ENCODE results near the gene HIBADH.
"Not testable (repeated sequence)": the region's sequence is repeated elsewhere in the genome, so short reads cannot be mapped to it uniquely, and the experiment has no call there.

The HIBADH gene

GRCh38 chr7:27514861-27515260 lies 147.8 kb downstream of the HIBADH start:
- H3K9me3 ChIP-seq (ENCODE audit: insufficient read depth, low read depth, low read length) = no peaks in the 10 kb centered on the region
- H3K27ac ChIP-seq (ENCODE audit: low read length) = no peak overlapping the region
- H3K9ac ChIP-seq (ENCODE audit: low read depth, low read length) = no peak overlapping the region
- H3K4me1 ChIP-seq (ENCODE audit: insufficient read depth, low read length) = peaks cover 21% of the 10 kb centered on the region
- no peaks in the 10 kb centered on the region for H3K36me3 ChIP-seq (ENCODE audit: insufficient read depth, low read depth, low read length)
- H3K27me3 ChIP-seq (ENCODE audit: insufficient read depth, low read length) = peaks cover 20% of the 10 kb centered on the region; the same call in 1 of the 2 replicates
- no peak overlapping the region for H3K4me3 ChIP-seq (ENCODE audit: low read length)

GRCh38 chr7:27513885-27514284 lies 148.8 kb downstream of the HIBADH start:
- no peak overlapping the region for H3K27ac ChIP-seq (ENCODE audit: low read length)
- H3K9ac ChIP-seq (ENCODE audit: low read depth, low read length) = no peak overlapping the region
- H3K4me3 ChIP-seq (ENCODE audit: low read length) = no peak overlapping the region

GRCh38 chr7:27511370-27511769 lies 151.3 kb downstream of the HIBADH start:
- H3K36me3 ChIP-seq (ENCODE audit: insufficient read depth, low read depth, low read length); H3K9me3 ChIP-seq (ENCODE audit: insufficient read depth, low read depth, low read length); H3K4me3 ChIP-seq (ENCODE audit: low read length); H3K9ac ChIP-seq (ENCODE audit: low read depth, low read length); H3K27me3 ChIP-seq (ENCODE audit: insufficient read depth, low read length); H3K27ac ChIP-seq (ENCODE audit: low read length): not testable (repeated sequence)
- peaks cover 13% of the 10 kb centered on the region for H3K4me1 ChIP-seq (ENCODE audit: insufficient read depth, low read length)

More at GRCh38 chr7:27513885-27514284, 148.8 kb downstream of the HIBADH start:
- no peaks in the 10 kb centered on the region for H3K9me3 ChIP-seq (ENCODE audit: insufficient read depth, low read depth, low read length)
- H3K4me1 ChIP-seq (ENCODE audit: insufficient read depth, low read length) = peaks cover 21% of the 10 kb centered on the region
- H3K36me3 ChIP-seq (ENCODE audit: insufficient read depth, low read depth, low read length) = no peaks in the 10 kb centered on the region
- peaks cover 20% of the 10 kb centered on the region; the same call in 1 of the 2 replicates for H3K27me3 ChIP-seq (ENCODE audit: insufficient read depth, low read length)

GRCh38 chr7:27510541-27510940 lies 152.1 kb downstream of the HIBADH start:
- Histone ChIP-seq H3K9me3 (ENCODE audit: insufficient read depth, low read depth, low read length) (no peaks in the 10 kb centered on the region), H3K27ac (ENCODE audit: low read length) (no peak overlapping the region), H3K4me1 (ENCODE audit: insufficient read depth, low read length) (peaks cover 9% of the 10 kb centered on the region; the same call in 1 of the 2 replicates), H3K27me3 (ENCODE audit: insufficient read depth, low read length) (no peaks in the 10 kb centered on the region), H3K36me3 (ENCODE audit: insufficient read depth, low read depth, low read length) (no peaks in the 10 kb centered on the region), H3K9ac (ENCODE audit: low read depth, low read length) (no peak overlapping the region), H3K4me3 (ENCODE audit: low read length) (no peak overlapping the region)

- not testable (repeated sequence) for H3K4me3 ChIP-seq (ENCODE audit: low read length); H3K9me3 ChIP-seq (ENCODE audit: insufficient read depth, low read depth, low read length); H3K36me3 ChIP-seq (ENCODE audit: insufficient read depth, low read depth, low read length); H3K27ac ChIP-seq (ENCODE audit: low read length); H3K4me1 ChIP-seq (ENCODE audit: insufficient read depth, low read length); H3K9ac ChIP-seq (ENCODE audit: low read depth, low read length); H3K27me3 ChIP-seq (ENCODE audit: insufficient read depth, low read length)
These were observed 160.8 kb downstream of the HIBADH start for GRCh38 chr7:27501879-27502278.

- no peaks in the 10 kb centered on the region for H3K4me1 ChIP-seq (ENCODE audit: insufficient read depth, low read length)
- no peak overlapping the region for H3K9ac ChIP-seq (ENCODE audit: low read depth, low read length)
- no peak overlapping the region for H3K4me3 ChIP-seq (ENCODE audit: low read length)
- no peaks in the 10 kb centered on the region for H3K27me3 ChIP-seq (ENCODE audit: insufficient read depth, low read length)
- no peaks in the 10 kb centered on the region for H3K36me3 ChIP-seq (ENCODE audit: insufficient read depth, low read depth, low read length)
- H3K9me3 ChIP-seq (ENCODE audit: insufficient read depth, low read depth, low read length) = no peaks in the 10 kb centered on the region
- no peak overlapping the region for H3K27ac ChIP-seq (ENCODE audit: low read length)
These were observed 161.7 kb downstream of the HIBADH start for GRCh38 chr7:27501001-27501400.

GRCh38 chr7:27492224-27492623 lies 170.5 kb downstream of the HIBADH start:
- Histone ChIP-seq H3K9ac (ENCODE audit: low read depth, low read length) (no peak overlapping the region), H3K36me3 (ENCODE audit: insufficient read depth, low read depth, low read length) (no peaks in the 10 kb centered on the region), H3K27ac (ENCODE audit: low read length) (no peak overlapping the region), H3K4me1 (ENCODE audit: insufficient read depth, low read length) (no peaks in the 10 kb centered on the region), H3K4me3 (ENCODE audit: low read length) (no peak overlapping the region), H3K9me3 (ENCODE audit: insufficient read depth, low read depth, low read length) (no peaks in the 10 kb centered on the region), H3K27me3 (ENCODE audit: insufficient read depth, low read length) (peaks cover 11% of the 10 kb centered on the region; the same call in 1 of the 2 replicates)

GRCh38 chr7:27491534-27491933 lies 171.1 kb downstream of the HIBADH start:
- Histone ChIP-seq H3K4me3 (ENCODE audit: low read length) (no peak overlapping the region), H3K27ac (ENCODE audit: low read length) (no peak overlapping the region), H3K4me1 (ENCODE audit: insufficient read depth, low read length) (no peaks in the 10 kb centered on the region), H3K9ac (ENCODE audit: low read depth, low read length) (no peak overlapping the region), H3K27me3 (ENCODE audit: insufficient read depth, low read length) (peaks cover 11% of the 10 kb centered on the region; the same call in 1 of the 2 replicates), H3K9me3 (ENCODE audit: insufficient read depth, low read depth, low read length) (no peaks in the 10 kb centered on the region), H3K36me3 (ENCODE audit: insufficient read depth, low read depth, low read length) (no peaks in the 10 kb centered on the region)

- Histone ChIP-seq H3K36me3 (ENCODE audit: insufficient read depth, low read depth, low read length) (no peaks in the 10 kb centered on the region), H3K4me3 (ENCODE audit: low read length) (no peak overlapping the region), H3K27me3 (ENCODE audit: insufficient read depth, low read length) (peaks cover 11% of the 10 kb centered on the region; the same call in 1 of the 2 replicates), H3K9me3 (ENCODE audit: insufficient read depth, low read depth, low read length) (no peaks in the 10 kb centered on the region), H3K27ac (ENCODE audit: low read length) (no peak overlapping the region), H3K4me1 (ENCODE audit: insufficient read depth, low read length) (no peaks in the 10 kb centered on the region), H3K9ac (ENCODE audit: low read depth, low read length) (no peak overlapping the region)
These were observed 175.2 kb downstream of the HIBADH start for GRCh38 chr7:27487509-27487908.

- Histone ChIP-seq H3K36me3 (ENCODE audit: insufficient read depth, low read depth, low read length) (no peaks in the 10 kb centered on the region), H3K4me3 (ENCODE audit: low read length) (no peak overlapping the region), H3K27ac (ENCODE audit: low read length) (no peak overlapping the region), H3K9ac (ENCODE audit: low read depth, low read length) (no peak overlapping the region), H3K9me3 (ENCODE audit: insufficient read depth, low read depth, low read length) (no peaks in the 10 kb centered on the region), H3K4me1 (ENCODE audit: insufficient read depth, low read length) (no peaks in the 10 kb centered on the region), H3K27me3 (ENCODE audit: insufficient read depth, low read length) (peaks cover 11% of the 10 kb centered on the region; the same call in 1 of the 2 replicates)
These were observed 178.2 kb downstream of the HIBADH start for GRCh38 chr7:27484451-27484850.

- Histone ChIP-seq H3K4me1 (ENCODE audit: insufficient read depth, low read length) (no peaks in the 10 kb centered on the region), H3K36me3 (ENCODE audit: insufficient read depth, low read depth, low read length) (no peaks in the 10 kb centered on the region), H3K4me3 (ENCODE audit: low read length) (no peak overlapping the region), H3K9me3 (ENCODE audit: insufficient read depth, low read depth, low read length) (no peaks in the 10 kb centered on the region), H3K27me3 (ENCODE audit: insufficient read depth, low read length) (no peaks in the 10 kb centered on the region), H3K27ac (ENCODE audit: low read length) (no peak overlapping the region), H3K9ac (ENCODE audit: low read depth, low read length) (no peak overlapping the region)
These were observed 180.5 kb downstream of the HIBADH start for GRCh38 chr7:27482219-27482618.

- Histone ChIP-seq H3K4me1 (ENCODE audit: insufficient read depth, low read length) (no peaks in the 10 kb centered on the region), H3K9ac (ENCODE audit: low read depth, low read length) (no peak overlapping the region), H3K27me3 (ENCODE audit: insufficient read depth, low read length) (no peaks in the 10 kb centered on the region)
These were observed 184.1 kb downstream of the HIBADH start for GRCh38 chr7:27478556-27478955.

More at GRCh38 chr7:27478556-27478955, 184.1 kb downstream of the HIBADH start:
- Histone ChIP-seq H3K27ac (ENCODE audit: low read length) (no peak overlapping the region), H3K9me3 (ENCODE audit: insufficient read depth, low read depth, low read length) (no peaks in the 10 kb centered on the region), H3K4me3 (ENCODE audit: low read length) (no peak overlapping the region), H3K36me3 (ENCODE audit: insufficient read depth, low read depth, low read length) (no peaks in the 10 kb centered on the region)

All from iPS-20b (cell line).